GM12873 (cell line): ENCODE results near the gene FCHSD1.

Experiments used
- TF ChIP-seq, protein P1 (sequence below): IDR thresholded peaks from 2 replicates; pipeline ENCODE4 v1.5.1; 2012; ENCODE audit warnings: low read depth, mild to moderate bottlenecking, moderate library complexity, low read length, control low read depth; ENCODE audit not compliant: insufficient read depth; ENCODE audit errors: missing control alignments

FCHSD1 gene

DNA sequence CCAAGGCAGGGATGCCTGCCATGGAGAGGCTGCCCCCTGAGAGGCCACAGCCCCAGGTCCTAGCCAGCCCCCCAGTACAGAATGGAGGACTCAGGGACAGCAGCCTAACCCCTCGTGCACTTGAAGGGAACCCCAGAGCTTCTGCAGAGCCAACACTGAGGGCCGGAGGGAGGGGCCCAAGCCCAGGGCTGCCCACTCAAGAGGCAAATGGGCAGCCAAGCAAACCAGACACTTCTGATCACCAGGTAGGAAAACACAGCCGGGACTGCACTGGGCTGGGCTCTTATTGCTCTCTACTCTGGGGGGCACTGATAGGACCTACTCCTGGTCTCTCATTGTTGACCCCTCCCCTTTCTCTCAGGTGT, 11.2 kb downstream of the FCHSD1 start:
- TF ChIP-seq, protein P1, sequence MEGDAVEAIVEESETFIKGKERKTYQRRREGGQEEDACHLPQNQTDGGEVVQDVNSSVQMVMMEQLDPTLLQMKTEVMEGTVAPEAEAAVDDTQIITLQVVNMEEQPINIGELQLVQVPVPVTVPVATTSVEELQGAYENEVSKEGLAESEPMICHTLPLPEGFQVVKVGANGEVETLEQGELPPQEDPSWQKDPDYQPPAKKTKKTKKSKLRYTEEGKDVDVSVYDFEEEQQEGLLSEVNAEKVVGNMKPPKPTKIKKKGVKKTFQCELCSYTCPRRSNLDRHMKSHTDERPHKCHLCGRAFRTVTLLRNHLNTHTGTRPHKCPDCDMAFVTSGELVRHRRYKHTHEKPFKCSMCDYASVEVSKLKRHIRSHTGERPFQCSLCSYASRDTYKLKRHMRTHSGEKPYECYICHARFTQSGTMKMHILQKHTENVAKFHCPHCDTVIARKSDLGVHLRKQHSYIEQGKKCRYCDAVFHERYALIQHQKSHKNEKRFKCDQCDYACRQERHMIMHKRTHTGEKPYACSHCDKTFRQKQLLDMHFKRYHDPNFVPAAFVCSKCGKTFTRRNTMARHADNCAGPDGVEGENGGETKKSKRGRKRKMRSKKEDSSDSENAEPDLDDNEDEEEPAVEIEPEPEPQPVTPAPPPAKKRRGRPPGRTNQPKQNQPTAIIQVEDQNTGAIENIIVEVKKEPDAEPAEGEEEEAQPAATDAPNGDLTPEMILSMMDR, result no peak

DNA sequence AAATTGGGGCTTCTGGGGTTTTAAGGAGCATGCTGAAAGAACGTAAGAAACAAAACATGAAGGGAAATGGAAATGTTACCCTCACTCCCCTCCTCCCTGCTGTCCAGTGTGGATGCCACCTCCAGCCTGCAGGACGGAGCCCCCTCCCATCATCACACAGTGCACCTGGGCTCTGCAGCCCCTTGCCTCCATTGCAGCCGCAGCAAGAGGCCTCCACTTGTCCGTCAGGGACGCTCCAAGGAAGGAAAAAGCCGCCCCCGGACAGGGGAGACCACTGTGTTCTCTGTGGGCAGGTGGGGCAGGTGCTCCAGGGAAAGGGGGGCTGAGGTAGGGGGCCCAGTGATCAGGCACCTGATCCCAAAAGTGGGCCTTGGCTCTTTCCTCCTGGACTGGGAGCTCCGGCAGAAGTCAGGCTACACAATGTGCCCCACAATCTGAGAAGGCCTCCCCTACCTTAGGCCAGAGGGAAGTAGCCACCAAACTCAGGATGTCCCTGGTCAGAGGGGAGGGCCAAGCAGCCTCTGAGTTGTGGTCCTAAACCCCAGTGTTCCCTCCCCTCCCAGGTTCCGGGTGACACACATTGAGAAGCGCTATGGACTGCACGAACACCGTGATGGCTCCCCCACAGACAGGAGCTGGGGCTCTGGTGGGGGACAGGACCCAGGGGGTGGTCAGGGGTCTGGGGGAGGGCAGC, 11.7 kb downstream of the FCHSD1 start:
- TF ChIP-seq, protein P1, result no peak

- TF ChIP-seq, protein P1, result no peak
Measured at GRCh38 chr5:141638771-141639170, 12.4 kb downstream of the FCHSD1 start.

- TF ChIP-seq, protein P1, result peak; percentile 68
Measured at GRCh38 chr5:141637767-141638419, 13.3 kb downstream of the FCHSD1 start.

DNA sequence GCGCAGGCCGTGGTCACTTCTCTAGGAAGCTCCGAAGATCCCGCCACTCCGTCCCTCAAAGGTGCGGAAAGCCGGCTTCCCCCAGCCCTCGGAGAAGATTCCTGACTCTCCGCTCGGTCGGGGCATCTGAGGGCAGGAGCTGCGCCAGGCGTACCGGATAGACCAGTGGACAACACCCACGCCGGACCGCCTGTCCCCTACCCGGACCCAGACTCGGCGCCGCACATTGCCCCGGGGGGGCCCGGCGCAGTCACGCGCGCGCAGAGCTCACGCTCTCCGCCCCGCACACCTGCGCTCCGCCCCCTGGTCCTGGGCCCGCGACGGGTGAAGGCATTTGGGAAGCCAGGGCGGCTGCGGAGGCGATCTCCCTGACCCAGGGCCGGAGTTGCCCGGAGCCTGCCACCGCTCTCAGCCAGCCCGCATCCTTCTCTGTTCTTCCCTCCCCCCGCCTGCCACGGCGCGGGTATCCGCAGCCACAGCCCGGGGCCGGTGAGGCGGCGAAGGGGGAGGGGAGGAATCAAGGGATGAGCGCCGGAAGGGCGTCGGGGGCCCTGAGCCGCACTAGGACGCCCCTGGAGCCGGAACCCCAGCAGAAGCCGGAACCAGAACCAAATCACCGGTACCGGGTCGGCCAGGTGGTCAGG, 14.0 kb downstream of the FCHSD1 start:
- TF ChIP-seq, protein P1, result no peak

DNA sequence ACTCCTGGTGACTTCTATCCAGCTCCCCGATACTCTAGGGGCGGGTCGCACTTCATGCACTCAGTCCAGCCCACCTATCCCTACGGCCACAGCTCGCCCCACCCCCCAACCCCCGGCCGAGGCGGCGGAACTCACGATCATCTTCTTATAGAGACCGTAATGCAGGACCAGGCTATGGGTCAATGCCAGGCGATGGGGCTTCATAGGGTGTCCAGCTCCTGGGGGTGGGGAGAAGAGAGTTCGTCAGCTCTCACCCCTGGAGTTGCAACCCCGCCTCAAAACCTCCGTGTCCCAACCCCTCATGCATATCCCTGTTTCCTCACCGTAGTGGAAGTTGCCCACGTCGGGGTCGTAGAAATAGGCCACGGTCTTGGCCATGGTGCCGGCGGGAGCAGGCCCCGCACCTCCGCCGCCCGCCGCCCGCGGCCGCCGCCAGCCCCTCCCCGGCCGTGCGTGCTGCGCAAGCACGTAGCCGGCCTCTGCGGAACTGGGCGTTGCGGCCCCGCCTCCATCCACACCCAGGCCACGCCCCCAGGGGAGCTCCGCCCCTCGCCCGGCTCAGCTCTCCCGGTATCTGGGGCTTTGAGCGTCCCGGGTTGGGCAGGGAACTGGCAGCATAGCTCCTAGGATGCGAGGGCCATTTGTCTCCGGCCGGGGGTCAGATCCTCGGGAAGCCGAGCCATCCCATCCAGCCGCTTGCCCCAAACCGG, 14.7 kb downstream of the FCHSD1 start, which contains the start of the genes HDAC3 and RELL2:
HDAC3 (minus strand) TSS at position 437 of the 710 bp plus-strand sequence; CDS start at position 378, 59 bp downstream.
RELL2 (plus strand) TSS at position 585 of the 710 bp plus-strand sequence. CDS start 1,229 bp downstream, outside the sequence.
- TF ChIP-seq, protein P1, result no peak

DNA sequence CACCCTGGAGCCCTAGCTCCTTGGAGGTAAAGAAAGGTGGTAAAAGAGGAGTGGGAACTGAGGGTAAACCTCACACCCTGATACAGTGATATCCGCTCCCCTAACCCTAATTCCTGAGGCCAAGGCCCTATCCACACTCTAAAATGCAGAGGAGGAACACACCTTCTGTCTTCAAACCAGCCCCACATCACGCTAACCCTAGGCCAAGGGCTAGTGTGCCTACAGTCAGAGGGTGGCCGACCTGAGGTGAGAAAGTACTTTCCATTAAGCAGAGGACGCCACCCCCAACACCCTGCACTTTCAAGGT, 15.2 kb downstream of the FCHSD1 start:
- TF ChIP-seq, protein P1, result no peak
